Amniotic epithelial cell (primary cell): ENCODE results near the gene ADCY6.
A peak's percentile ranks its signal among the peaks of the same experiment; 100 is the strongest.

Source experiments
- DNase-seq: peaks from one replicate; pipeline ENCODE4 v3.0.0-alpha.2; 2010; ENCODE audit warnings: low read depth

Gene ADCY6

GRCh38 chr12:48782457-48783395 is 6.2 kb downstream of the ADCY6 start:
- no peak for DNase-seq

GRCh38 chr12:48781750-48782456 is 7.0 kb downstream of the ADCY6 start:
- DNase-seq: no peak

GRCh38 chr12:48780381-48781025 is 8.4 kb downstream of the ADCY6 start:
- no peak for DNase-seq

GRCh38 chr12:48779869-48780268 is 9.0 kb downstream of the ADCY6 start:
- DNase-seq: peak; percentile 72

GRCh38 chr12:48777501-48778400 is 11.1 kb downstream of the ADCY6 start:
- DNase-seq: no peak

- DNase-seq: no peak
These were observed 11.9 kb downstream of the ADCY6 start for GRCh38 chr12:48776956-48777355.

- DNase-seq: no peak
These were observed 12.8 kb downstream of the ADCY6 start for GRCh38 chr12:48775991-48776649.

- DNase-seq: no peak
These were observed 13.6 kb downstream of the ADCY6 start for GRCh38 chr12:48775299-48775698.

- DNase-seq: peak; percentile 16
These were observed 14.4 kb downstream of the ADCY6 start for GRCh38 chr12:48774516-48774915.

GRCh38 chr12:48773686-48774085 is 15.2 kb downstream of the ADCY6 start:
- no peak for DNase-seq

GRCh38 chr12:48771588-48772112 is 17.2 kb downstream of the ADCY6 start:
- DNase-seq: no peak

- no peak for DNase-seq
These were observed 18.1 kb downstream of the ADCY6 start for GRCh38 chr12:48770756-48771155.

- no peak for DNase-seq
These were observed 20.2 kb downstream of the ADCY6 start for GRCh38 chr12:48768736-48769135.

GRCh38 chr12:48768147-48768546 is 20.7 kb downstream of the ADCY6 start:
- no peak for DNase-seq

GRCh38 chr12:48767521-48767920 is 21.4 kb downstream of the ADCY6 start:
- no peak for DNase-seq

- peak; percentile 34 for DNase-seq
These were observed 21.8 kb downstream of the ADCY6 start for GRCh38 chr12:48767047-48767446.

- DNase-seq: peak; percentile 92
These were observed 23.1 kb downstream of the ADCY6 start for GRCh38 chr12:48765753-48766162.

- DNase-seq: no peak
These were observed 24.4 kb downstream of the ADCY6 start for GRCh38 chr12:48764521-48764920.

- no peak for DNase-seq
These were observed 30.2 kb downstream of the ADCY6 start for GRCh38 chr12:48758737-48759136.

GRCh38 chr12:48758186-48758585 is 30.7 kb downstream of the ADCY6 start:
- DNase-seq: no peak
